K562 (cell line): ENCODE measurements around the gene GLYATL3. TPM values are rescaled to one million over a fixed set of nuclear protein-coding genes. Genes with fewer than 3 reads are reported as not detected.

Experiments used
- CAMTA2 ChIP-seq: fragments of 250-450 bp; sonication (Bioruptor Pico); conservative IDR thresholded peaks from 2 replicates; pipeline ENCODE4 v1.5.1; 2022
- HDAC1 ChIP-seq, 2 experiments: fragments of 450-650 bp; IDR thresholded peaks; 2 replicates each; pipeline ENCODE4 v1.6.1; 2016 to 2017; ENCODE audit warnings: inconsistent platforms in 1 of 2, mild to moderate bottlenecking in 1 of 2, moderate library complexity in 1 of 2
- KLF10 ChIP-seq: fragments of 250-450 bp; sonication (Bioruptor Pico); IDR thresholded peaks from 2 replicates; pipeline ENCODE4 v1.6.1; 2021; ENCODE audit warnings: matching md5 sums
- NR2C1 ChIP-seq, 2 experiments: fragments of 450-650 bp; IDR thresholded peaks; 2 replicates each; pipeline ENCODE4 v1.6.1; 2017; ENCODE audit warnings: mild to moderate bottlenecking in 2 of 2, antibody characterized with exemption in 1 of 2, inconsistent platforms in 1 of 2, missing compliant biosample characterization in 1 of 2, missing genetic modification characterization in 1 of 2
- NR2C2 ChIP-seq, 2 experiments: fragments of 200-800 bp in 1 of 2; sonication (Bioruptor generic) in 1 of 2; sonication (generic) in 1 of 2; formaldehyde crosslinking in 1 of 2; IDR thresholded peaks; 2 replicates each; pipeline versions ENCODE4 v1.6.1 to v1.8.0; 2016 to 2022; ENCODE audit warnings: mild to moderate bottlenecking in 1 of 2, missing compliant biosample characterization in 1 of 2, missing genetic modification characterization in 1 of 2, missing genetic modification reagents in 1 of 2
- PHF8 ChIP-seq: fragments of 200-600 bp; sonication (generic); IDR thresholded peaks from 2 replicates; pipeline ENCODE4 v1.6.1; 2012; ENCODE audit warnings: mixed run types, mild to moderate bottlenecking, inconsistent platforms, low read length, moderate library complexity, borderline replicate concordance
- RBM22 ChIP-seq: fragments of 200-400 bp; formaldehyde crosslinking; IDR thresholded peaks from 2 replicates; pipeline ENCODE4 v1.6.1; 2018; ENCODE audit warnings: low read length, low read depth; ENCODE audit not compliant: poor library complexity, severe bottlenecking
- STAT5A ChIP-seq: IDR thresholded peaks from 2 replicates; pipeline ENCODE4 v1.6.1; 2012; ENCODE audit warnings: low read length, inconsistent platforms, borderline replicate concordance
- YY1 ChIP-seq, 3 experiments: IDR thresholded peaks; 2 replicates each; pipeline ENCODE4 v1.6.1; 2011; ENCODE audit warnings: low read length in 2 of 3, mild to moderate bottlenecking in 2 of 3, moderate library complexity in 2 of 3, borderline replicate concordance in 1 of 3, control low read depth in 1 of 3, low read depth in 1 of 3; ENCODE audit not compliant: insufficient read depth in 3 of 3, insufficient replicate concordance in 2 of 3, control insufficient read depth in 1 of 3, insufficient read length in 1 of 3; ENCODE audit errors: extremely low read depth in 1 of 3
- polyA plus RNA-seq, 8 experiments: library from polyadenylated mRNA; depleted of rRNA in 4 of 8; stranded (reverse) in 5 of 8; unstranded in 3 of 8; fragments of >200 nt; fragmentation: Nextera tagmentation in 2 of 8; fragmentation: Illumina TruSeq in 1 of 8; extraction: Ambion mirVana in 2 of 8; extraction: Trizol in 1 of 8; gene quantifications; 2 replicates each; pipeline versions ENCODE4 v1.2.1 to v1.2.3, GENCODE V29; 2011 to 2014; ENCODE audit warnings: inconsistent platforms in 1 of 8, missing spikeins in 1 of 8
- total RNA-seq, 7 experiments: library from RNA; depleted of rRNA in 6 of 7; stranded (reverse); fragments of >200 nt in 6 of 7; fragmentation: Illumina TruSeq in 2 of 7; extraction: Trizol in 2 of 7; gene quantifications; 2 replicates each; pipeline versions ENCODE4 v1.2.1 to v1.2.3, GENCODE V29; 2011 to 2021; ENCODE audit warnings: low replicate concordance in 1 of 7
- TF ChIP-seq, protein P1 (sequence below): IDR thresholded peaks from 2 replicates; pipeline ENCODE4 v1.6.1; 2012; ENCODE audit warnings: low read depth, low read length, improper control_type of control experiment, borderline replicate concordance
- TF ChIP-seq, protein P2 (sequence below): fragments of 450-650 bp; formaldehyde crosslinking; IDR thresholded peaks from 2 replicates; pipeline ENCODE4 v1.4.0; 2022; ENCODE audit warnings: missing genetic modification characterization
- TF ChIP-seq, protein P3 (sequence below), 2 experiments: fragments of 450-650 bp in 1 of 2; sonication (generic) in 1 of 2; formaldehyde crosslinking in 1 of 2; IDR thresholded peaks in 1 of 2; conservative IDR thresholded peaks in 1 of 2; 2 replicates each; pipeline versions ENCODE4 v1.6.1 to v1.8.1; 2016 to 2023; ENCODE audit warnings: mild to moderate bottlenecking in 2 of 2, moderate library complexity in 2 of 2, inconsistent platforms in 1 of 2, missing genetic modification reagents in 1 of 2
- TF ChIP-seq, protein P4 (sequence below): sonication (generic); formaldehyde crosslinking; IDR thresholded peaks from 2 replicates; pipeline ENCODE4 v1.8.0; 2022; ENCODE audit warnings: missing genetic modification reagents, mild to moderate bottlenecking, borderline replicate concordance
- TF ChIP-seq, protein P5 (sequence below): fragments of 250-450 bp; sonication (Bioruptor Pico); IDR thresholded peaks from 2 replicates; pipeline ENCODE4 v1.4.0; 2020; ENCODE audit warnings: mild to moderate bottlenecking

The GLYATL3 gene
- total and polyA plus RNA-seq, 9 of the 15 experiments (the other 6 are each of a cell fraction or from before 2014, with no cell fraction given) = not detected

DNA sequence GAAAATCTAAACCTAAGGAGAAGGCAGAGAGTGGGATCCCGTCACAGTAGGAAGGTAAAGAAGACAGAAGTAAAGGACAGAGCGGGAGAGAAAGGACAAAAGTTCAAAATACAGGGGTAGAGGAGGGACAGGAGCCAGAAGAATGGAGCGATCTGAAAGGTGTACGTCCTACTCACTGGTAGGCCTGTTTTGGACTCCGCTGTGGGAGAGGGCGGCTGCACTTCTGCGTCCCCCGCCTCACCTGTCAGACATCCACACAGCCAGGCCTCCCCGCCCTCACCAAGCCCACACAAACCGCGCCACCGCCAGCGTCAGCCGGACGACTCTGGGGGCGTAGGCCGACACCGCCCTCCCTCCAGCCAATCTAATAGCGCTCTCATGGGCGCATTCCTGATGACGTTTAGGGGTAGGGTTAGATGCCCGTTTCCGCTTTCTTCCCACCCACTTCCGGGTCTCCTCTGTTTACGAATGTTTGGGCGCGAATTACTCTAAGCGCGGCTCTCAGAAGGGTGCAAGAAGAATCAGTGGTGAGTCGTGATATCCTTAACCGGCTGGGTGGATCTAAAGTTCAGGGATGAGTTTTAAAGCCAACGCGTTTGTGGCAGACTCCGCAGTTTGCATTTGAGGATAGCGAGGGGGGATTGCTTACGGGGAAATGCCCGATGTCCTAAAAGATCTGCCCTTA is 36.7 kb upstream of the GLYATL3 start, which contains the start of the genes CENPQ and MMUT (continued):
- TF ChIP-seq YY1 (IDR thresholded peaks at IDR 0.05; ENCODE audit: borderline replicate concordance in 1 of 3, control insufficient read depth in 1 of 3, extremely low read depth in 1 of 3, insufficient read depth in 3 of 3, insufficient read length in 1 of 3, insufficient replicate concordance in 2 of 3, low read depth in 1 of 3, low read length in 2 of 3) (peak in 2 of 3 experiments; percentile 61 to 64), HDAC1 (IDR thresholded peaks at IDR 0.05) (peak; percentile 72 to 95; a peak in 3 of 4 replicates), CAMTA2 (CRISPR knock-in tag) (no peak), NR2C1 (IDR thresholded peaks at IDR 0.05) (peak; percentile 87), NR2C1 (tag; IDR thresholded peaks at IDR 0.05) (peak; percentile 91), KLF10 (CRISPR knock-in tag) (no peak), STAT5A (no peak), NR2C2 (CRISPR knock-in tag; IDR thresholded peaks at IDR 0.05) (peak; percentile 89), NR2C2 (tag; IDR thresholded peaks at IDR 0.05) (peak; percentile 98), RBM22 (no peak), PHF8 (peak; percentile 93)
- TF ChIP-seq, protein P1, sequence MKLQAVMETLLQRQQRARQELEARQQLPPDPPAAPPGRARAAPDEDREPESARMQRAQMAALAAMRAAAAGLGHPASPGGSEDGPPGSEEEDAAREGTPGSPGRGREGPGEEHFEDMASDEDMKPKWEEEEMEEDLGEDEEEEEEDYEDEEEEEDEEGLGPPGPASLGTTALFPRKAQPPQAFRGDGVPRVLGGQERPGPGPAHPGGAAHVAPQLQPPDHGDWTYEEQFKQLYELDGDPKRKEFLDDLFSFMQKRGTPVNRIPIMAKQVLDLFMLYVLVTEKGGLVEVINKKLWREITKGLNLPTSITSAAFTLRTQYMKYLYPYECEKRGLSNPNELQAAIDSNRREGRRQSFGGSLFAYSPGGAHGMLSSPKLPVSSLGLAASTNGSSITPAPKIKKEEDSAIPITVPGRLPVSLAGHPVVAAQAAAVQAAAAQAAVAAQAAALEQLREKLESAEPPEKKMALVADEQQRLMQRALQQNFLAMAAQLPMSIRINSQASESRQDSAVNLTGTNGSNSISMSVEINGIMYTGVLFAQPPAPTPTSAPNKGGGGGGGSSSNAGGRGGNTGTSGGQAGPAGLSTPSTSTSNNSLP = peak; percentile 47; the same call in 1 of the 2 replicates
- TF ChIP-seq, protein P2, sequence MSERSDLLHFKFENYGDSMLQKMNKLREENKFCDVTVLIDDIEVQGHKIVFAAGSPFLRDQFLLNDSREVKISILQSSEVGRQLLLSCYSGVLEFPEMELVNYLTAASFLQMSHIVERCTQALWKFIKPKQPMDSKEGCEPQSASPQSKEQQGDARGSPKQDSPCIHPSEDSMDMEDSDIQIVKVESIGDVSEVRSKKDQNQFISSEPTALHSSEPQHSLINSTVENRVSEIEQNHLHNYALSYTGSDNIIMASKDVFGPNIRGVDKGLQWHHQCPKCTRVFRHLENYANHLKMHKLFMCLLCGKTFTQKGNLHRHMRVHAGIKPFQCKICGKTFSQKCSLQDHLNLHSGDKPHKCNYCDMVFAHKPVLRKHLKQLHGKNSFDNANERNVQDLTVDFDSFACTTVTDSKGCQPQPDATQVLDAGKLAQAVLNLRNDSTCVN (CRISPR knock-in tag) = peak; percentile 34
- TF ChIP-seq, protein P3, sequence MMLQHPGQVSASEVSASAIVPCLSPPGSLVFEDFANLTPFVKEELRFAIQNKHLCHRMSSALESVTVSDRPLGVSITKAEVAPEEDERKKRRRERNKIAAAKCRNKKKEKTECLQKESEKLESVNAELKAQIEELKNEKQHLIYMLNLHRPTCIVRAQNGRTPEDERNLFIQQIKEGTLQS (IDR thresholded peaks at IDR 0.05) = peak; percentile 17; the same call in 1 of the 2 replicates
- TF ChIP-seq, protein P3 (CRISPR knock-in tag; conservative IDR thresholded peaks at IDR 0.05) = no peak
- TF ChIP-seq, protein P4, sequence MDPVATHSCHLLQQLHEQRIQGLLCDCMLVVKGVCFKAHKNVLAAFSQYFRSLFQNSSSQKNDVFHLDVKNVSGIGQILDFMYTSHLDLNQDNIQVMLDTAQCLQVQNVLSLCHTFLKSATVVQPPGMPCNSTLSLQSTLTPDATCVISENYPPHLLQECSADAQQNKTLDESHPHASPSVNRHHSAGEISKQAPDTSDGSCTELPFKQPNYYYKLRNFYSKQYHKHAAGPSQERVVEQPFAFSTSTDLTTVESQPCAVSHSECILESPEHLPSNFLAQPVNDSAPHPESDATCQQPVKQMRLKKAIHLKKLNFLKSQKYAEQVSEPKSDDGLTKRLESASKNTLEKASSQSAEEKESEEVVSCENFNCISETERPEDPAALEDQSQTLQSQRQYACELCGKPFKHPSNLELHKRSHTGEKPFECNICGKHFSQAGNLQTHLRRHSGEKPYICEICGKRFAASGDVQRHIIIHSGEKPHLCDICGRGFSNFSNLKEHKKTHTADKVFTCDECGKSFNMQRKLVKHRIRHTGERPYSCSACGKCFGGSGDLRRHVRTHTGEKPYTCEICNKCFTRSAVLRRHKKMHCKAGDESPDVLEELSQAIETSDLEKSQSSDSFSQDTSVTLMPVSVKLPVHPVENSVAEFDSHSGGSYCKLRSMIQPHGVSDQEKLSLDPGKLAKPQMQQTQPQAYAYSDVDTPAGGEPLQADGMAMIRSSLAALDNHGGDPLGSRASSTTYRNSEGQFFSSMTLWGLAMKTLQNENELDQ = 0 out of 2 replicates have a peak, but pooled peaks have one; percentile 49
- TF ChIP-seq, protein P5, sequence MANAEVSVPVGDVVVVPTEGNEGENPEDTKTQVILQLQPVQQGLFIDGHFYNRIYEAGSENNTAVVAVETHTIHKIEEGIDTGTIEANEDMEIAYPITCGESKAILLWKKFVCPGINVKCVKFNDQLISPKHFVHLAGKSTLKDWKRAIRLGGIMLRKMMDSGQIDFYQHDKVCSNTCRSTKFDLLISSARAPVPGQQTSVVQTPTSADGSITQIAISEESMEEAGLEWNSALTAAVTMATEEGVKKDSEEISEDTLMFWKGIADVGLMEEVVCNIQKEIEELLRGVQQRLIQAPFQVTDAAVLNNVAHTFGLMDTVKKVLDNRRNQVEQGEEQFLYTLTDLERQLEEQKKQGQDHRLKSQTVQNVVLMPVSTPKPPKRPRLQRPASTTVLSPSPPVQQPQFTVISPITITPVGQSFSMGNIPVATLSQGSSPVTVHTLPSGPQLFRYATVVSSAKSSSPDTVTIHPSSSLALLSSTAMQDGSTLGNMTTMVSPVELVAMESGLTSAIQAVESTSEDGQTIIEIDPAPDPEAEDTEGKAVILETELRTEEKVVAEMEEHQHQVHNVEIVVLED = peak; percentile 70
